ENCODE results near the gene CYP27C1.

The CYP27C1 gene

GRCh38 chr2:127174136-127174535 lies 46.0 kb downstream of the CYP27C1 start:
- DNase-seq (ENCODE audit: extremely low read depth, low read depth), result no peak
- TF ChIP-seq CTCF (IDR thresholded peaks at IDR 0.05; ENCODE audit: low read depth, low read length), result peak; percentile 43

GRCh38 chr2:127173057-127173456 lies 47.0 kb downstream of the CYP27C1 start:
- no peak for DNase-seq (ENCODE audit: extremely low read depth, low read depth)

GRCh38 chr2:127172306-127172705 lies 47.8 kb downstream of the CYP27C1 start:
- no peak for TF ChIP-seq CTCF (IDR thresholded peaks at IDR 0.05; ENCODE audit: low read depth, low read length)
- no peak for DNase-seq (ENCODE audit: extremely low read depth, low read depth)

More at GRCh38 chr2:127173057-127173456, 47.0 kb downstream of the CYP27C1 start:
- TF ChIP-seq CTCF (IDR thresholded peaks at IDR 0.05; ENCODE audit: low read depth, low read length), result no peak

GRCh38 chr2:127170452-127171197 lies 49.5 kb downstream of the CYP27C1 start:
- TF ChIP-seq CTCF (IDR thresholded peaks at IDR 0.05; ENCODE audit: low read depth, low read length), result no peak

GRCh38 chr2:127170021-127170420 lies 50.1 kb downstream of the CYP27C1 start:
- no peak for DNase-seq (ENCODE audit: extremely low read depth, low read depth)
- TF ChIP-seq CTCF (IDR thresholded peaks at IDR 0.05; ENCODE audit: low read depth, low read length), result no peak

More at GRCh38 chr2:127170452-127171197, 49.5 kb downstream of the CYP27C1 start:
- no peak for DNase-seq (ENCODE audit: extremely low read depth, low read depth)

GRCh38 chr2:127169066-127169660 lies 50.9 kb downstream of the CYP27C1 start:
- no peak for DNase-seq (ENCODE audit: extremely low read depth, low read depth)
- no peak for TF ChIP-seq CTCF (IDR thresholded peaks at IDR 0.05; ENCODE audit: low read depth, low read length)

- DNase-seq (ENCODE audit: extremely low read depth, low read depth), result no peak
- TF ChIP-seq CTCF (IDR thresholded peaks at IDR 0.05; ENCODE audit: low read depth, low read length), result no peak
Observed at GRCh38 chr2:127166231-127166860, 53.8 kb downstream of the CYP27C1 start.

Data from AG09319 (cell line).